ENCODE results near the gene C17orf100.

C17orf100 gene

GRCh38 chr17:6651354-6651918 is at the start of gene C17orf100, which contains the start of gene MED31:
TSS of gene C17orf100 (plus strand) at chr17:6651762. CDS start at chr17:6651914, 152 bp downstream.
TSS of gene MED31 (minus strand) at chr17:6651605. CDS start at chr17:6651528, 77 bp downstream.
- peak; percentile 73 for FAIRE-seq

- FAIRE-seq = no peak
Measured at GRCh38 chr17:6602141-6602540, 49.4 kb upstream of the C17orf100 start.

- no peak for FAIRE-seq
Measured at GRCh38 chr17:6603744-6604325, 47.7 kb upstream of the C17orf100 start.

- no peak for FAIRE-seq
Measured at GRCh38 chr17:6605142-6605541, 46.4 kb upstream of the C17orf100 start.

- no peak for FAIRE-seq
Measured at GRCh38 chr17:6608321-6608720, 43.2 kb upstream of the C17orf100 start.

GRCh38 chr17:6610011-6610410 is 41.6 kb upstream of the C17orf100 start:
- FAIRE-seq = no peak

- no peak for FAIRE-seq
Measured at GRCh38 chr17:6611231-6611630, 40.3 kb upstream of the C17orf100 start.

- no peak for FAIRE-seq
Measured at GRCh38 chr17:6623941-6624340, 27.6 kb upstream of the C17orf100 start.

GRCh38 chr17:6626616-6627015 is 24.9 kb upstream of the C17orf100 start:
- no peak for FAIRE-seq

GRCh38 chr17:6627019-6627418 is 24.5 kb upstream of the C17orf100 start:
- no peak for FAIRE-seq

- no peak for FAIRE-seq
Measured at GRCh38 chr17:6630390-6630789, 21.2 kb upstream of the C17orf100 start.

- no peak for FAIRE-seq
Measured at GRCh38 chr17:6632530-6632929, 19.0 kb upstream of the C17orf100 start.

GRCh38 chr17:6633263-6633662 is 18.3 kb upstream of the C17orf100 start:
- no peak for FAIRE-seq

GRCh38 chr17:6636105-6636504 is 15.5 kb upstream of the C17orf100 start:
- no peak for FAIRE-seq

GRCh38 chr17:6636616-6637457 is 14.7 kb upstream of the C17orf100 start:
- no peak for FAIRE-seq

GRCh38 chr17:6637458-6637840 is 14.1 kb upstream of the C17orf100 start:
- no peak for FAIRE-seq

GRCh38 chr17:6638046-6638908 is 13.3 kb upstream of the C17orf100 start:
- FAIRE-seq = no peak

- no peak for FAIRE-seq
Measured at GRCh38 chr17:6639014-6639585, 12.5 kb upstream of the C17orf100 start.

GRCh38 chr17:6639586-6640535 is 11.7 kb upstream of the C17orf100 start:
- FAIRE-seq = no peak

- peak; percentile 3 for FAIRE-seq
Measured at GRCh38 chr17:6640536-6641246, 10.9 kb upstream of the C17orf100 start, which contains the start of the genes KIAA0753 and TXNDC17. TSS of gene KIAA0753 (minus strand) at chr17:6640711. CDS start at chr17:6635103, 5,608 bp downstream. TSS of gene TXNDC17 (plus strand) at chr17:6641060. CDS start at chr17:6641083, 23 bp downstream.

All from TTC549 (cell line).